ENCODE data around the gene ITGA3.

- TF ChIP-seq DPF2 (CRISPR knock-in tag; IDR thresholded peaks at IDR 0.05; ENCODE audit: borderline replicate concordance, low read depth) (no peak), MEIS1 (CRISPR knock-in tag; IDR thresholded peaks at IDR 0.05; ENCODE audit: borderline replicate concordance) (no peak), MYC (CRISPR knock-in tag; IDR thresholded peaks at IDR 0.05; ENCODE audit: borderline replicate concordance) (no peak), RNF2 (conservative IDR thresholded peaks at IDR 0.05; ENCODE audit: low read depth) (no peak), ZC3H13 (CRISPR knock-in tag; IDR thresholded peaks at IDR 0.05) (no peak), PATZ1 (CRISPR knock-in tag; IDR thresholded peaks at IDR 0.05) (no peak), AKNA (CRISPR knock-in tag; IDR thresholded peaks at IDR 0.05; ENCODE audit: borderline replicate concordance) (no peak), CTCF (CRISPR knock-in tag; IDR thresholded peaks at IDR 0.05) (no peak), EZH2 (conservative IDR thresholded peaks at IDR 0.05; ENCODE audit: low read depth, low read length) (no peak)
Measured at GRCh38 chr17:50096092-50096491, 40.2 kb downstream of the ITGA3 start.
